DLD1 (cell line): Measurements from ENCODE around the gene SEMA3G.

Experiments
- in situ Hi-C: cut with HindIII; loops from 2 replicates; pipeline ENCODE4 v1.10.0; 2017; ENCODE audit warnings: low sequenced_read_pairs

The SEMA3G gene

DNA sequence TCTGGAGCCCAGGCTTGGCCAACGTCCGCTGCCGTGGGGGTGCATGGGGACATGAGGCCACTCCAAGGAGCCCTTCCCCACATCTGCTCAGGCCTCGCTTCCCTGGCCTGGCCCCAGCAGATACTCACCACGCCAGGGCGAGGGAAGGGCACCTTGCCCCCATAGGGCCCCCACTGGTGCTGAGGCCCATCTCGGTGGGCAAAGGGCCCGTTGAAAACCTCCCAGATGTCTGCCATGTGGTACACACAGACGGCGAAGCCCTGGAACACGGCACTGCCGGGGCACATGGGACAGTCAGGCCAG lies 4.7 kb downstream of the SEMA3G start:
- in situ Hi-C loops: no loop called here

DNA sequence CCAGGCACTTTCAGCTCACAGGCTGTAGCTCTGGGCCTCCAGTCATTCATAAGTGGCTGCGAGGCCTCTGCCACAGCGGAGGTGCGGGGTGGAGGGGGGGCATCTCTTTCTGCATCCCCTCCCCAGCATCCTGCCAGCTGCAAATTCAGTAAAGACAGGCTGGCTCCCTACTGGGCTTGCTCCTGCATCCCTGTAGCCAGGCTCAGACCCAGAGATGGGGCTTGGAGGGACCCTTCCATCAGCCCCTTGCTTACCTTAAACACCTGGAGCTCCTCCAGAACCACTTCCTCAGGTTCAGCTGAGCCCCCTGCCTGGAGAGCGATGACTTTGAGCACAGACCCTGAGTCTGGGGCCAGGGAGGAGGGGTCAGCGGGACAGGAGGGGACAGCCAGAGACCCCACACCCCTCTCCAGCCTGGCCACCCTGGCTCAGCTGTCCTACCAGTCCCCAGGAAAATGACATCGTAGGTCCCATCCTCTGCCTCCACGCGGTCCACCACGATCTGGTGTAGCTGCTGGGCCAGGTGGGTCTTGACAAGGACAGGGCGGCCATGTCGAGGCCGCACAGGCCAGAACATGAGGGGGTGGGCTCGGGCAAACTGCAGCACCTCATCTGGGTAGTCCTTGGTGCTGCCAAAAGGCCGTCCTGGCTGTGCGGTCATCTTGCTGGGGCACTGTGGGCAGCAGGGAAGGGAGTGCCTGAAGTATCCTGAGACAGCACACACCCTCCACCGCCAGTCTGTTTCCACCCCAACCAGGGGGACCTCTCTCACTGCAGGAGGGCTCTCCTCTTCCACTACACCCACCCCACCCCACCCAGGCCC lies 5.3 kb downstream of the SEMA3G start:
- in situ Hi-C loops: no loop called here

DNA sequence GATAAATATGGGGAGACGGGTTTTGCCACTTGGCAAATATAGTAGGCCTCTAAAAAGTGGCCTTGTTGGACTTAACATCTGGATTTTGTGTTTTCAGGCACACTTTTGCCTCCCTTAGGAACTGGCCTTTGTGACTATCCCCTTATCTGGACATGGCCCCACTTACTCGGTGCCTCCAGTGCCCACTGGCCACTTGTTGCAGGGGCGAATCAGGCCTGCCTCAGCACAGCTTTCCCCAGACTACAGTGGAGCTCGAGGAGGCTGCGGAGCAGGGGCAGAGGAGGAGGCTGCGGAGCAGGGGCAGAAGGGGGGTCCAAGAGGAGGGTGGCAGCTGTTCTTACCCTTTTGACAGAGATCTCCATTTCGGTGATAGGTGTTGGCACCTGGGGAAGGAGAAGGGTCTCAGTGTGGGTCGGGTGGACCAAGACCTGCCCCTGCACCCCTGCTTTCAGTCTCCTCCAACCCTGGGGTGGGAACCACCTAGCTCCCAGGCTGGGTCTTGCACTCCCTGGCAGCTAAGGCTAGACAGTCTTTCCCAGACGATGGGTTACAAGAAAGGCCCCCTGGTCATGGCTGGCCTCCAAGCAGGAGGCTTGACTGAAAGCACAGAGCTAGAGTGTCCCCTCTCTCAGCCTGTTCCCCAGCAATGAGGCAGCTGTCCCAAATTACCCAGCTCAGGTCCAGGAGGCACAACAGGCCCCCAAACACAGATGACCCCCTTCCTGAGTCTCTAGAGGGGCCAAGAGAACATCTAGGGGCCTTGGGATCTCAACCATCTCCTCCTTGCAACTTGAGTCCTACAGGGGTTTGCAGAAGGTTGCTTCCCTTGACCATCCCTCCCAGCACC lies 6.1 kb downstream of the SEMA3G start:
- in situ Hi-C loops: no loop called here

DNA sequence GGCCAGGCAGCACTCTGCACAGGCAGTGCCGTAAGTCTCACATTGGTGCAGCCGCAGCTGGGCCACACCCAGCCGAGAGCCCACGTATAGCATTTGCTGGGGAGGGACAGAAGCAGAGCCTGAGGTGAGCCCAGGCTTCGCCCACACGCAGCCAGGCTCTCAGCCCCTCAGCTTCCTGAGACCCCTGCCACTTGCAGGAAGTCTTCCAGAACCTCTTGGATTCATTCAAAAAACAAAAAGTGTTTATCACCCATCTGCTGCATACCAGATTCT lies 6.9 kb downstream of the SEMA3G start:
- in situ Hi-C loops: no loop called here

DNA sequence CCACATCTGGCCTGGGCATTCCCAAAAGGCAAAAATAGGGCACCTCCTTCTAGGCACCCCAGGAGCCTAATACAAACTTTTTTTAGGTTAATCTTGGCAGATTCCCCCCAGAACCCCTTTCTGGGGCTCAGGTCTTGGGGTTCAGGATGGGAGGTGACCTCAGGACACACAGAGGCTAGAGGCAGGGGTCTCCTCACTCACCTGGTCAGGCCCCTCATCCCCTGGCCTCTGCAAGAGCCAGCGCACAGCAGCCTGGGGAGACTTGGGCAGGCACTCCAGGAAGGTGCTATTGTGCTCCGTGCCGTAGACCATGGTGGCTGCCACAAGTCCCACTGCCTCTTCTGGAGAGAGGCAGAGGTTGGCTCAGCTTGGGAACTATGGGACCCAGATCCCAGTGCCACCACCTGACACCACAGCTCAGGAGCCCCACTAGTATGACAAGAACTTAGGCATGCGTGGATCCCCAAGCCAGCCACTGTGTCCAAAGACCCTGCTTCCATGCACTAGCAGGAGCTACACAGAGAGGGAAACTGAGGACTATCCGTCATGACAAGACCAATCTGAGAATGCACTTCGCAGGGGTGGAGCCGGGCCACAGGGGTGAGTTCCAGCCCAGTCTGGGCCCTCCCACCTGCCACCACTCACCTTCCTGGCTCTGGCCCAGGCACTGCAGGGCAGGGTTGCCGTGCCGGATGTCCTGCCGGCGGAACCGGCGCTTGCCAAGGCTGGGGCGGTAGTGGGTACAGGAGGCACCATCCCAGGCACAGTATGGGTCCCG lies 7.4 kb downstream of the SEMA3G start:
- in situ Hi-C loops: no loop called here

DNA sequence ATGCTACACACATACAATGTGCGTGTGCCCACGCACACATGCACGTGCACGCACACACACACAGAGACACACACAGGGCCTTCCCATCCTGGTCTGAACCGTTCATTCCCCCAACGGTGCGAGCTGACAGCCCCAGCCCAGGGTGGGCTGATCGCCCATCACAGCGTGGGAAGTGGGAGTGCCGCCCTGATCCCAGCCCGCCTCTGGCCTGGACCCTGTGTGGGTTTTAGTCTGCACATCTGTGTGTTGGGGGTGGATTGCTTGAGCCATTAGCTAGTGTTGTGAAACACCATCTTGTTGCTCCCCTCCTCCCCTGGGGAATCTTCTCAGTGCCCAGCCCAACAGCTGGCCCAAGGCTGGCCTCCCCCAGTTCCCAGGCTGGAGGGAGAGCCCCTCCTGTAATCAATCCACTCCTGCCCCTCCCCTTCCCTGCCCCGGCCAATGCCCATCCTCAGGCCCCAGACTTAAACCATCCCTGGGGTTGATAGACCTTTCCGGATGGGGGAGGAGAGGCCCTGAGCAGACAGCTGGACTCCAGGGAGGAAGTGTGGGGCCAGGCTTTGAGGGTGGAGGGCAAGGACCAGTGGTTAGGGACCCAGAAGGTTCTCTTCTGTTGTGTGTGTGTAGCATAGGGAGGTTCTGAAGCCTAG lies 8.3 kb downstream of the SEMA3G start:
- in situ Hi-C loops: no loop called here

DNA sequence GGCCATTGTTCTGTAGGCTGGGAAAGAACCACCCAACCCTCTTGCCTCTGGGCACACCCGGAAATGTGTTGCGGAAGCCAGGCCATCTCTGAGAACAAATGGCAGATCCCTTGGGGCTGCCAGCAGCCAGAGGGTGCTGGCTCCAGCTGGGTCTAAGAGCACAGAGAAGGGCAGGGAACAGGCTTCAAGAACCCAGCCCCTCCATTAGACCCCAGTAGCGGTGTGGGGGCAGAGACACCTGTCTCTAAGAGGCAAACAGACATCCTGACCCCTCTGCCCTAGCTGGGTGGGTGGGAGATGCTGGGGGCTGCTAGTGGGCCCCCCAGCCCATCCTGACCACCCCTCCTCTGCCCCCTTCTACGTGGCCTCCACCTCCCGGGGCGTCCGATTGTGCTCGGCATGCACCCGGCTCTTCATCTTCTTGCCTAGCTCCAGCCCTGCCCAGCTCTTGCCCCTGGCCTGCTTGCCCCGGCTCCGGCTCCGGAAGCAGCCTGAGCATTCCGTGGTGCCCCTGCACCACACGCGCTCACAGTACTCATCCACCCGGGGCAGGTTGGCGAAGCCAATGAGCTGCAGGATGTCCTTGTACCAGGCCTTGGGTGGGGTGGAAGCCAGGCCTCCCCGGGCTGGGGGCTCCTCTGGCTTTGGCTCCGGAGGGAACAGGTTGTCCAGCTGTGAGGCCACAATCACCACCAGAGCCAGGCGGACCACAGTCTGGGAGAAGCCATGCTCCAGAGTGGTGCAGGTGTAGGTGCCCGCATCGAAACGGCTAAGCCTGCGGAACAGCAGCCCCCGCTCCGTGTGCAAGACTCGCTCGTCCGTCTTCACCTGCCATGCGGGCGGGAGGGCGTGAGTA lies 9.4 kb downstream of the SEMA3G start:
- in situ Hi-C loops: no loop called here

DNA sequence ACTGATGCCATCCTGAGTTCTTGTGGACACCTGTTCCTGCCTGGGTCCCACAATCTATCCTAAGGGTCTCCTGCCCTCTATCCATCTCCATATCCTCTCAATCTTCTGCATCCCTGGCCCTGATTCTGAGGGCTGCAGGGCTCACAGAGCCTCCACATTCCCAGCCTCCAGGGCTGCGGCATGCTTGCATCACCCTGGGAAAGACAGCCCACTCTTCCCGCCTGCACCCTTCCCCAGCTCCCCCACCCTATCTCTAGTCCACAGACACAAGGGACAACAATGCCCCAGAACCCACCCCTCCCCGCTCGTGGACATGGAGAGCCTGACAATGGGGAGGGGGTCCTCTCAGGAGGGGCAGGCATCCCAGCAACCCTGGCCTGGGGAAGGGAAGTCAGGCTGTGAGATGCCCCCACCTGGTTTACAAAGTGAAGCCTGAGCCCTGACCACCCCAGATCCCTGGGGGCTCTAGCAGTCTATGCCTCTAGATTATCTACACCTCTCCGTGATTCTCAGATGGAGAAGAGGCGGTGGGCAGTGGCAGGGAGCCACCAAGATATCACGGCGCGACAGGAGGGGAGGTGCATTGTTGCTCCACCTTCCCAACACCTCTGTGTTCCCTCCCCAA lies 10.3 kb downstream of the SEMA3G start:
- in situ Hi-C loops: no loop called here

DNA sequence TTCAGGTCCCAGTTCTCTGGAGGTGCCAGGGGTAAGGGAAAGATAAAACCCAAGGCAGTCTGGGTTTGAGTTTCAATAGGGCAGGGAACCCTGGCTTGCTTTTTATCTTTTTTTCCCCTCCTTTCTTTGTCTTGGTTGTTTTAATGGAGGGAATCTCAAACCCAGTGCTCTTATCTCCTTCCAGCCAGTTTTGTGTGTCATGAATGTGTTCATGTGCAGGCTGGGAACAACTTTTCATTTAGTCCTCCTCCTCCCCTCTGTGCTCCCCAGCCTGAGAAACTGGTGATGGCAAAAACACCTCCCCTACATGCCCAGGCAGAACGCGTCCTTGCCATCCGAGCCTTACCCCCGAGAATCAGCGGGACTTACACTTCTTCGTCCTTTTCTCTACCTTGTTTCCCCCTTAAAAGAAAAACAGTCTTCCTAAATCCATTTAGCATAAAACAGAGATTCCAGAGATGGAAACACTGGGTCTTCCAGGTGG lies 10.9 kb downstream of the SEMA3G start:
- in situ Hi-C loops: no loop called here

DNA sequence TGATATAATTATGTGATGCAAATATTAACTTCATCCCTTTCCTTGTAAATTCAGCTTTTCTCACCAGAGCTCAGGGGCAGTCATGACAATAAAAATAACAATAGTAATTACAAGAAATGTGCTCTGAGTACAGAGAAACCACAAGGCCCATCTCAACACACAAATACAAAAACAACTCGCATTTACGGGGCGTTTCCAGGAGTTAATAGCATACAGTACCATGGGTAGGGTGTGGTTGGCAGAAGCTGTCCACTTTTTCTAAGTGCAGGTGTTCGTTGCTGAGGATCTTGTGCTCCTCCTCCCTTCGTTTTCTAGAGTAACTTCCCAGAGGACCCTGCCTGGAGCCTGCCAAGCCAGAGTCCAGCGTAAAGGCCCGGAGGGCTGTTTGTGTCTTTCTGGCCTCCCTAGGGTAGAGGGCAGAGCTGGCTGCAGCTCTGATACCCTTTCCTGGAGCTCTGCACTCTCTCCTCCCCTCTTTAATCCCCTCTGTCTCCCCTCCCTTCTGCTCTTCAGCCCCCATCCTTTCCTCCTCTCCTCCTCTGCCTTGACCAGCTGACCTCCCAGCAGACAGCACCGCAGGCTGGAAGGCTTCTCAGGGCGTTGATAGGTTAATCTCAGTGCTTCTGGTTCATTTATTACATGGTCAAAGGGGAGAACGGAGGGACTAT lies 11.4 kb downstream of the SEMA3G start:
- in situ Hi-C loops: no loop called here

DNA sequence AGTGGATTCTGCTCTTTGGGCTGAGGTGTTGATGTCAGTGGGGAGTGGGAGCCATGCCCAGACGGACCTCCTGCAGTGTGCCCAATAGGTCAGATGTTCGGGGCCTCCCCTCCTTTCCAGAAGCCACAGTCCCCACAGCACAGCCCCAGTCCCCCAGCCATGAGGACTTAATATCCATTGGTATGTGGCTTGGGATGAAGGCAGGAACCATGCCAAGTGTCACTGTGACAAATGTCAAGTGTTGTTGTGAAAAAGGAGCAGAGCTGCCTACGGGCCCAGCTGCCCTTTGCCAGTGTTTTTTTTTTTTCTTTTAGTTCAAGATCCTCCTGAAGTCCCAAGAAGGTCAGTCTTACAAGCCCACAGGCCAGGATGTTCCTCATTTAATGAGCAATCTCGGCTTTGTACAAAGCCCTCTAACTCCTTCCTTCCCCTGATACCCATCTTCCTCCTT lies 12.2 kb downstream of the SEMA3G start:
- in situ Hi-C loops: no loop called here

DNA sequence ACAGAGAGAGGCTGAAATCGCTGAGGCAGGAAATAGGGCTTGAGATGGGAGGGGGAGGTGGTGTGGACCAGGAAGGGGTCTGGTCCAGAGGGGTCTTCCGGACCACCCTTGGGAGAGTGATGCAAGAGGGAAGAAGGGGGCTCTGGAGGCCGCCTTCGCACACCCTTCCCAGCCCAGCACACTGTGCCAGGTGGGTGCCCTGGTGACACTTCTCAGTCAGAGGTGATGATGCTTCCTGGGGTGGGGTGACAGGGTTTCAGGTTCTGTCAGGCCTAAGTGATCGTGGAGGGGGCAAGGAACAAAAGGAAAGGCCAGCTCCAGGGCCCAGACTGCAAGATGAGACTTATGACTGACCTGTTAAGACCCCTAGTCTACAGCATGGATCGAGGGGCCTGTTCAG lies 12.7 kb downstream of the SEMA3G start:
- in situ Hi-C loops: no loop called here

DNA sequence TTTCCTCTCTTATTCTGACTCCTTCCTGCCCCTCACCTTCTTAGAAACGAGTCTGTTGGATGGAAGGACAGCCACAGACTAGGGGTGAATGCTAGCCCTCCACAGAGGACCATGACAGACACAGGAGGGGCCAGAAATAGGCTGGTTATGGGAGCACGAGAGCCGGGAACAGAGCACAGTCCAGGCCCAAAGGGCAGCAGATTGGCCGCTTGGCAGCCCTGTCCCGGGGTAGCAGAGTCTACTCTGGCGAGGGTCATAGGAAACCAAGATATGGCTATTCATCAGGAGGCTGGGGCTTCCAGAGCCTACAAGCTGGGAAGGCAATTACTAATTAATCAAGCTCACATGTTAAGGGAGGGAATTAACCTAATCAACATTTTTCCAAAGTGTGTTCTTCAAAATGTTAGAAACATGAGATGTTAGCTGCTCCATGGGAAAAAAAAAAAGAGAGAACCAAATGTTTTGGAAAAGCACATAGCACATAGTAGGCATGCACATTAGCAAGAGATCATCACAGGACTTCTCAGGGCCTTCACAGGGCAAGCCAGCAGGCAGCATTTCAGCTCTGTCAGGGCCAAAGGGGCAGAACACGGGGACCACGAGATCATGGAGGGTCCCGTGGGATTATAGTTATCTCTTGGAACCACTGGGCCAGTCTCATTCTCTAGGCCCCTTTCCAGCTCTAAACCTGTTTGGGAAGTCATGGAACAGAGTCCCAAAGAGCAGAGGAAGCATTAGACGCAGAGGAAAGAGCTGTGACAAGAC lies 13.3 kb downstream of the SEMA3G start:
- in situ Hi-C loops: no loop called here

DNA sequence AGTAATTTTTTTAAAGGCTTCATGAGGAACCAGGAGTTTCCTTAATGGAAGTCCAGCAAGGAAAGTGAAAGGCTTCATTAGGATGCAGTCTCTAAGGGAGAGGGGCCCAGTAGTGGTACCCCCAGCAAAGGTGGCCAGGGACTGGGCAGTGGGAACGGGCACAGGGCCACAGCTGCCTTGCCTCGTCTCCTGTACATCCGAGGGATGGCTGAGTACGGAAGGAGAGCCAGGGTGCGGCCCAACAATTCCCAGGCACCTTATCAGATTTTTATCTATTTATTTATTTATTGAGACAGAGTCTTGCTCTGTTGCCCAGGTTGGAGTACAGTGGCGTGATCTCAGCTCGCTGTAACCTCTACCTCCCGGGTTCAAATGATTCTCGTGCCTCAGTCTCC lies 14.5 kb downstream of the SEMA3G start:
- in situ Hi-C loops: no loop called here

DNA sequence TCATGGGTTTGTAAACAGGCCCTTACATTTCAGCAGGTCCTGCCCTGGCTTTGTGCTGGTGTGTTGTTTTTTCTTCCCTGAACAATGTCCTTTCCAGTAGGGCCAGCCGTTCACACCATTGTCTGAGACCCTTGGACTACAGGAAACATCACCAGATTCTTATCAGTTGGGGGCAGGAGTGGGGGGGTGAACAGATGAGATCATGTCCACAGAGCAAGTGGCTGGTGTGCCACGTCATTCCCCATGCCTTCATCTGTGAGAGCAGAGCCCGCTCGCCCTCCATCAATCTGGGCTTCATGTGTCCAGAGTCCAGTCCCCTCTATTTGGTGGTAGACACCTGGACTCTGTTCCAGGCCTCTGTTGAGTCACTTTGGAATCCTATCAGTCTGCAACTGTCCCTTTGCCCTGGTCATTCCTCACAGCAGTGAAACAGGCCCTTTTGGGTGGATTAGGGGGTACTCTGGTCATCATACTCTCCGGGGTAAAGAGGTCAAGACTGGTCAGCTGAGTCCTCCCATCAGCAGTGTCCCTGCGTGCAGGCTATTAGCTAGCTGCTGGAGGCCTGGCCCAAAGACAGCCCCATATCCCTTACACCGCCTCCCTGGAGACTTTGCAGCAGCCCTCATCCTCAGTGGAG lies 15.0 kb downstream of the SEMA3G start:
- in situ Hi-C loops: no loop called here

DNA sequence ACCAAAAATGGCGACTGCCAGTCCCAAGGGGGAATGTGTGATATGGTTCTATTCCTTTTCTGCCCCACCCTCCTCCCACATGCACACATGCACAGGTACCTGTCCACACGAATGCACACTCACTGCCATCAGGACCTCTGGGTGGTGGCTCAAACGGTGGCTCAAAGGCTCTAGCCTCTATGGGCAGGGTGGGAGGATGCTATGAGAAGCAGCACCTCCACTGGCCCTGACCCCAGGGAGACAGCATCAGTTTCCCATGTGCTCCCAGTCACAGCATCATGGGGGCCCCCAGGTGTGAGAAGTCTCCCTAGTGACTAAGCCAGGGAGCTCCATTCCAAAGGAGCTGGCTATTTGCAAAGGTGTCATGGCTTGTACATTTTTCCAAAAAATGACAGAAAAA lies 15.9 kb downstream of the SEMA3G start:
- in situ Hi-C loops: no loop called here

DNA sequence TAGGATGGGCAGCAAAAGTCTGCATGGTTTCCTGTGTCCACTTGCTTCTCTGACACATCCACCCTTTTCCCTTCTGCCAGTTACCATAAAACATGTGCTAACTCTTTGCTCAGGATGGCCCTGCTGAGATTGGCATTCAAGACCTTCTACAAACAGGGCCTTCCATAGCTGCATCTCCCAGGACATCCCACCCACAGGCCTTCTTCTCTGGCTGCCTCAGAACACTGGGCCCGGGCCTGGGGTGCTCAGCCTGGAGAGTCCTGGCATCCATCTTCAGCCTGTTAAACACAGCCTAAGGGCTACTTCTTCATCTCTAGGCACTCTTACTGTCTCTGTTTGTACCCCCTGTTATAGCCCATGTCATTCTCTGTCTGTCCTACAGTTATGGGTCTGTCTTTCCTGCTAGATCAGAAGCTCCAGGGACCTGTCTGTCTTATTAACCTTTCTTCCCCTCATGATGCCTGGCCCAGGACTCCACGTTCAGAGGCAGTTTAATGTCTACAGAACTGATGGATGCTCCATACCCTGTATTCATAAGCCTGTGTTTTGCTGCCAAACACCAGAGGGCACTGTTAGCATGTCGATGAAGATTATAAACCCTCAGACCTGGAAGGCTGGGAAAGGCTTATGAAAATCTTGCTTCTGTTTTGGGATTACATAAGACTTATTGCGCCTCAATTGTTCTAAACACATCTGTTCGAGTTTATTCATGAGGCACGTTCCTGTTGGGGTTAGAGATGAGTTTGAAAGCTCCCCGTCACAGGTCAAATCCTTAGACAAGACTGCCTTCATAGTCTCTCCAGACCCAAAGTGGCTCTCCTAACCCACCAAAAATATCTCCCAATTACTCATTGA lies 16.5 kb downstream of the SEMA3G start:
- in situ Hi-C loops: no loop called here
